ENCODE data around the gene NOP53.

GRCh38 chr19:47786566-47786965, 41.2 kb downstream of the NOP53 start:
- no peak for TF ChIP-seq CTCF (optimal IDR thresholded peaks at IDR 0.05 in 1 of 3, IDR thresholded peaks at IDR 0.05 in 1 of 3, conservative IDR thresholded peaks at IDR 0.05 in 1 of 3; ENCODE audit: extremely low read depth in 1 of 3, insufficient read depth in 2 of 3, low read length in 3 of 3)
- no peak for TF ChIP-seq EZH2 (IDR thresholded peaks at IDR 0.05; ENCODE audit: low read length)

Data from keratinocyte (primary cell).